ENCODE data around the gene IQCH.
"Not testable (repeated sequence)": the region's sequence is repeated elsewhere in the genome, so short reads cannot be mapped to it uniquely, and the experiment has no call there.

The IQCH gene

GRCh38 chr15:67421105-67421504, 166.5 kb downstream of the IQCH start:
- DNase-seq: no peak
- intact Hi-C loops (cut with DNase I): no loop called here

GRCh38 chr15:67422296-67422695, 167.7 kb downstream of the IQCH start:
- intact Hi-C loops (cut with DNase I): no loop called here
- no peak for DNase-seq

- peak in 3 of 10 donors; percentile 16 to 80 (median 29) for DNase-seq
Measured at GRCh38 chr15:67433495-67434099, 179.0 kb downstream of the IQCH start.

GRCh38 chr15:67436351-67437250, 182.0 kb downstream of the IQCH start:
- intact Hi-C loops (cut with DNase I): not testable (repeated sequence)

More at GRCh38 chr15:67433495-67434099, 179.0 kb downstream of the IQCH start:
- intact Hi-C loops (cut with DNase I): loop anchor here (2.0 kb wide), 1 partner anchor 487 kb away; no protein-coding TSS in a partner anchor

GRCh38 chr15:67444100-67444499, 189.5 kb downstream of the IQCH start:
- no peak for DNase-seq
- intact Hi-C loops (cut with DNase I): no loop called here

More at GRCh38 chr15:67436351-67437250, 182.0 kb downstream of the IQCH start:
- DNase-seq: not testable (repeated sequence)

- intact Hi-C loops (cut with DNase I): no loop called here
- DNase-seq: no peak
Measured at GRCh38 chr15:67446449-67446848, 191.9 kb downstream of the IQCH start.

GRCh38 chr15:67448372-67448771, 193.8 kb downstream of the IQCH start:
- DNase-seq; intact Hi-C loops (cut with DNase I): not testable (repeated sequence)

- DNase-seq: peak in 1 of 10 donors; percentile 69
- intact Hi-C loops (cut with DNase I): not testable (repeated sequence)
Measured at GRCh38 chr15:67453703-67454102, 199.1 kb downstream of the IQCH start.

GRCh38 chr15:67456677-67457529, 202.3 kb downstream of the IQCH start:
- peak; percentile 45 to 96 (median 82) for DNase-seq
- intact Hi-C loops (cut with DNase I): loop anchor here (2.0 kb wide), 1 partner anchor 380 kb away; no protein-coding TSS in a partner anchor

- intact Hi-C loops (cut with DNase I): no loop called here
- no peak for DNase-seq
Measured at GRCh38 chr15:67458331-67459029, 203.9 kb downstream of the IQCH start.

GRCh38 chr15:67460521-67460920, 205.9 kb downstream of the IQCH start:
- intact Hi-C loops (cut with DNase I): no loop called here
- no peak for DNase-seq

GRCh38 chr15:67461735-67462134, 207.1 kb downstream of the IQCH start:
- DNase-seq: no peak
- intact Hi-C loops (cut with DNase I): no loop called here

- intact Hi-C loops (cut with DNase I): no loop called here
Measured at GRCh38 chr15:67462875-67463274, 208.3 kb downstream of the IQCH start.

GRCh38 chr15:67463488-67463887, 208.9 kb downstream of the IQCH start:
- intact Hi-C loops (cut with DNase I): no loop called here

More at GRCh38 chr15:67462875-67463274, 208.3 kb downstream of the IQCH start:
- DNase-seq: no peak

GRCh38 chr15:67465196-67465952, 210.8 kb downstream of the IQCH start:
- DNase-seq: no peak
- intact Hi-C loops (cut with DNase I): no loop called here

More at GRCh38 chr15:67463488-67463887, 208.9 kb downstream of the IQCH start:
- no peak for DNase-seq

- intact Hi-C loops (cut with DNase I): no loop called here
Measured at GRCh38 chr15:67468416-67468815, 213.8 kb downstream of the IQCH start.

GRCh38 chr15:67469680-67470079, 215.1 kb downstream of the IQCH start:
- no peak for DNase-seq
- intact Hi-C loops (cut with DNase I): no loop called here

More at GRCh38 chr15:67468416-67468815, 213.8 kb downstream of the IQCH start:
- DNase-seq: no peak

GRCh38 chr15:67472957-67473356, 218.4 kb downstream of the IQCH start:
- intact Hi-C loops (cut with DNase I): no loop called here
- DNase-seq: no peak
